NCI-H526 (cell line): Measurements from ENCODE around the gene NAA16.
"Not testable (repeated sequence)": the region's sequence is repeated elsewhere in the genome, so short reads cannot be mapped to it uniquely, and the experiment has no call there.

Experiments used
- DNase-seq, 2 experiments: peaks; one replicate each; lab custom pipeline; 2025; lab: John Stamatoyannopoulos, UW

NAA16 gene

GRCh38 chr13:41408746-41409145 is 97.7 kb downstream of the NAA16 start:
- DNase-seq = no peak

GRCh38 chr13:41409611-41410010 is 98.5 kb downstream of the NAA16 start:
- no peak for DNase-seq

GRCh38 chr13:41411060-41411459 is 100.0 kb downstream of the NAA16 start:
- no peak for DNase-seq

GRCh38 chr13:41411522-41411921 is 100.5 kb downstream of the NAA16 start:
- peak; percentile 12 to 50 for DNase-seq

GRCh38 chr13:41413872-41414271 is 102.8 kb downstream of the NAA16 start:
- no peak for DNase-seq

- no peak for DNase-seq
Measured at GRCh38 chr13:41416276-41416675, 105.2 kb downstream of the NAA16 start.

GRCh38 chr13:41418027-41418426 is 107.0 kb downstream of the NAA16 start:
- no peak for DNase-seq

GRCh38 chr13:41418731-41419130 is 107.7 kb downstream of the NAA16 start:
- DNase-seq = no peak

GRCh38 chr13:41419206-41419605 is 108.1 kb downstream of the NAA16 start:
- no peak for DNase-seq

- no peak for DNase-seq
Measured at GRCh38 chr13:41420146-41420545, 109.1 kb downstream of the NAA16 start.

- DNase-seq = not testable (repeated sequence)
Measured at GRCh38 chr13:41421330-41421729, 110.3 kb downstream of the NAA16 start.

GRCh38 chr13:41421983-41422382 is 110.9 kb downstream of the NAA16 start:
- not testable (repeated sequence) for DNase-seq

- not testable (repeated sequence) for DNase-seq
Measured at GRCh38 chr13:41423259-41423658, 112.2 kb downstream of the NAA16 start.

- not testable (repeated sequence) for DNase-seq
Measured at GRCh38 chr13:41424675-41425074, 113.6 kb downstream of the NAA16 start.

- no peak for DNase-seq
Measured at GRCh38 chr13:41426047-41426446, 115.0 kb downstream of the NAA16 start.
